Neural cell (in vitro differentiated cells): ENCODE results near the gene TPM2. TPM values are rescaled to one million over a fixed set of nuclear protein-coding genes. Genes with fewer than 3 reads are reported as not detected.

ENCODE experiments used
- H2AFZ ChIP-seq: fragments of 200-600, 300-800 bp; sonication (generic), shearing (Covaris generic); 2 replicates; pipeline ENCODE4 v1.6.0; 2014; ENCODE audit warnings: low read depth, mild to moderate bottlenecking, antibody characterized with exemption, low read length, moderate library complexity
- H3F3A ChIP-seq: fragments of 200-600 bp; shearing (Covaris generic); 2 replicates; pipeline ENCODE4 v1.6.1; 2016; ENCODE audit warnings: mild to moderate bottlenecking, moderate library complexity, mixed read lengths, antibody characterized with exemption, low read length; ENCODE audit not compliant: insufficient read depth, poor library complexity, severe bottlenecking
- H3K27ac ChIP-seq: fragments of 200-600, 300-800 bp; sonication (generic), shearing (Covaris generic); 2 replicates; pipeline ENCODE4 v1.5.1; 2014; ENCODE audit warnings: mild to moderate bottlenecking, low read length, moderate library complexity
- H3K27me3 ChIP-seq: fragments of 300-800, 200-600 bp; sonication (generic), shearing (Covaris generic); 2 replicates; pipeline ENCODE4 v1.6.0; 2014; ENCODE audit warnings: mild to moderate bottlenecking, low read depth, low read length, moderate library complexity; ENCODE audit not compliant: insufficient read depth
- H3K36me3 ChIP-seq: fragments of 300-800, 200-600 bp; sonication (generic), shearing (Covaris generic); 2 replicates; pipeline ENCODE4 v1.5.1; 2014; ENCODE audit warnings: mild to moderate bottlenecking, antibody characterized with exemption, low read length, moderate library complexity; ENCODE audit not compliant: insufficient read depth
- H3K4me2 ChIP-seq: fragments of 300-800, 200-600 bp; sonication (generic), shearing (Covaris generic); 2 replicates; pipeline ENCODE4 v1.6.0; 2014; ENCODE audit warnings: mild to moderate bottlenecking, low read length
- H3K4me3 ChIP-seq: fragments of 300-800, 200-600 bp; sonication (generic), shearing (Covaris generic); 2 replicates; pipeline ENCODE4 v1.5.1; 2014; ENCODE audit warnings: mild to moderate bottlenecking, low read length, moderate library complexity
- H3K79me2 ChIP-seq: fragments of 200-600 bp; shearing (Covaris generic); replicated peaks from 2 replicates; pipeline ENCODE4 v1.6.0; 2014; ENCODE audit warnings: mild to moderate bottlenecking, low read length, moderate library complexity; ENCODE audit not compliant: insufficient read depth
- H3K9ac ChIP-seq: fragments of 300-800, 200-600 bp; sonication (generic), shearing (Covaris generic); 2 replicates; pipeline ENCODE4 v1.6.1; 2016; ENCODE audit warnings: mild to moderate bottlenecking, low read length, mixed read lengths
- H3K9me2 ChIP-seq: fragments of 200-600 bp; shearing (Covaris generic); 2 replicates; pipeline ENCODE4 v1.6.1; 2016; ENCODE audit warnings: mild to moderate bottlenecking, low read length, mixed read lengths; ENCODE audit not compliant: insufficient read depth
- H3K9me3 ChIP-seq: fragments of 200-600, 300-800 bp; sonication (generic), shearing (Covaris generic); 2 replicates; pipeline ENCODE4 v1.6.1; 2016; ENCODE audit warnings: mild to moderate bottlenecking, mixed run types, low read length, moderate library complexity, mixed read lengths
- H4K20me1 ChIP-seq: fragments of 200-600 bp; shearing (Covaris generic); 2 replicates; pipeline ENCODE4 v1.6.1; 2016; ENCODE audit warnings: mild to moderate bottlenecking, mixed run types; ENCODE audit not compliant: insufficient read depth
- EP300 ChIP-seq: fragments of 450-650 bp; conservative IDR thresholded peaks from 2 replicates; pipeline ENCODE4 v1.6.1; 2014; ENCODE audit warnings: antibody characterized with exemption, mild to moderate bottlenecking, moderate library complexity; ENCODE audit not compliant: poor library complexity, severe bottlenecking
- EZH2 ChIP-seq: fragments of 200-600, 300-800 bp; shearing (Covaris generic), sonication (generic); IDR thresholded peaks from 2 replicates; pipeline ENCODE4 v1.6.1; 2014; ENCODE audit warnings: antibody characterized with exemption, low read length, borderline replicate concordance, mild to moderate bottlenecking; ENCODE audit not compliant: insufficient read depth, poor library complexity, severe bottlenecking
- MXI1 ChIP-seq: fragments of 450-650 bp; conservative IDR thresholded peaks from 2 replicates; pipeline ENCODE4 v1.6.1; 2014; ENCODE audit warnings: antibody characterized with exemption, mild to moderate bottlenecking; ENCODE audit not compliant: poor library complexity, severe bottlenecking
- POLR2AphosphoS5 ChIP-seq: IDR thresholded peaks from 2 replicates; pipeline ENCODE4 v1.6.1; 2012
- RAD21 ChIP-seq: fragments of 450-650 bp; conservative IDR thresholded peaks from 2 replicates; pipeline ENCODE4 v1.6.1; 2014; ENCODE audit warnings: antibody characterized with exemption, mild to moderate bottlenecking, moderate library complexity
- REST ChIP-seq: IDR thresholded peaks from 2 replicates; pipeline ENCODE4 v1.6.1; 2012; ENCODE audit warnings: borderline replicate concordance
- SMC3 ChIP-seq: fragments of 450-650 bp; conservative IDR thresholded peaks from 2 replicates; pipeline ENCODE4 v1.6.1; 2014; ENCODE audit warnings: antibody characterized with exemption, mild to moderate bottlenecking, moderate library complexity; ENCODE audit not compliant: poor library complexity
- TAF1 ChIP-seq: IDR thresholded peaks from 2 replicates; pipeline ENCODE4 v1.6.1; 2012; ENCODE audit warnings: low read depth
- polyA minus RNA-seq: library from RNA; depleted of rRNA, polyadenylated mRNA; stranded (reverse); fragments of >200 nt; gene quantifications from 2 replicates; pipeline ENCODE4 v1.2.3, GENCODE V29; 2014
- polyA plus RNA-seq: library from polyadenylated mRNA; depleted of rRNA; stranded (reverse); fragments of >200 nt; gene quantifications from 2 replicates; pipeline ENCODE4 v1.2.3, GENCODE V29; 2014
- TF ChIP-seq, protein P1 (sequence below): fragments of 450-650 bp; IDR thresholded peaks from 2 replicates; pipeline ENCODE4 v1.5.1; 2014; ENCODE audit warnings: antibody characterized with exemption, mild to moderate bottlenecking, moderate library complexity; ENCODE audit not compliant: poor library complexity, severe bottlenecking

The TPM2 gene
- not detected in 2 replicates for polyA plus RNA-seq
- polyA minus RNA-seq, result not detected in 2 replicates

DNA sequence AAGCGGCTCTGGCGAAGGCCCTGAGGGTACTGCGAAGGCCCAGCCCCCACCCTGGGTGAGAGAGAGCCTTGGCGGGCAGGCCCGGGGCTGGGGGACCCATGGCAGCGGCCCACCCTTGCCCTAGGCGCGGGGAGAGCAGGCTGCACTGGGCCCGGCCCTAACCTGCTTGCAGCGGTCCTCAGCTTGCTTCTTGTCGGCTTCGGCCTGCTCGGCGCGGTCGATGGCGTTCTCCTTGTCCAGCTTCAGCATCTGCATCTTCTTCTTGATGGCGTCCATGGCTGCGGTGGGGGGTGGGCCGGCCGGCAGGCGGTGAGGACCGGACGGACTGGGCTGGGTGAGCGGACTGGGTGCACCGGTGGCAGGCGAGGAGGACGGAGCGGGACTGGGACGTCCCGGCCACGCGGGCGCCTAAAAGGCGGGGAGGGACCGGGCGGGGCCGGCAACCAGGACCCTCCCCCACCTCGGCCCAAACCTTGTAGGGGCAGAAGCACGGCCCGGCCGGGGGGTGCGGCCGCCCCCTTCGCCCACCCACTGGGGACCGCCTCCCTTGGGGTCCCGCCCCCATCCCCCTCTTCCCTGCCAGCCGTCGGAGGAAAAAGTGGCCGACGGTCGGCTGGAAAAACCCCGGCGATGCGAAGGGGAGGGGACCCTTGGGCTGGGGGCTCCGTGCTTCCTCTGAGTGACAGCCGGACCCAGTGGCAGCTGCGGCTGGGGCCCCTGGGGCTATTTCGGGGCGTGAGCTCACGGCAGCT is at the start of gene TPM2:
TPM2 (minus strand) TSS at position 384 of the 752 bp plus-strand sequence; CDS start at position 276, 108 bp downstream.
- H3K79me2 ChIP-seq, result no peaks in the 10 kb centered on the region
- H3K27me3 ChIP-seq, result peaks cover 27% of the 10 kb centered on the region
- TF ChIP-seq, protein P1, sequence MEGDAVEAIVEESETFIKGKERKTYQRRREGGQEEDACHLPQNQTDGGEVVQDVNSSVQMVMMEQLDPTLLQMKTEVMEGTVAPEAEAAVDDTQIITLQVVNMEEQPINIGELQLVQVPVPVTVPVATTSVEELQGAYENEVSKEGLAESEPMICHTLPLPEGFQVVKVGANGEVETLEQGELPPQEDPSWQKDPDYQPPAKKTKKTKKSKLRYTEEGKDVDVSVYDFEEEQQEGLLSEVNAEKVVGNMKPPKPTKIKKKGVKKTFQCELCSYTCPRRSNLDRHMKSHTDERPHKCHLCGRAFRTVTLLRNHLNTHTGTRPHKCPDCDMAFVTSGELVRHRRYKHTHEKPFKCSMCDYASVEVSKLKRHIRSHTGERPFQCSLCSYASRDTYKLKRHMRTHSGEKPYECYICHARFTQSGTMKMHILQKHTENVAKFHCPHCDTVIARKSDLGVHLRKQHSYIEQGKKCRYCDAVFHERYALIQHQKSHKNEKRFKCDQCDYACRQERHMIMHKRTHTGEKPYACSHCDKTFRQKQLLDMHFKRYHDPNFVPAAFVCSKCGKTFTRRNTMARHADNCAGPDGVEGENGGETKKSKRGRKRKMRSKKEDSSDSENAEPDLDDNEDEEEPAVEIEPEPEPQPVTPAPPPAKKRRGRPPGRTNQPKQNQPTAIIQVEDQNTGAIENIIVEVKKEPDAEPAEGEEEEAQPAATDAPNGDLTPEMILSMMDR, result no peak
- TF ChIP-seq REST (no peak), POLR2AphosphoS5 (no peak), TAF1 (no peak), EZH2 (no peak), MXI1 (no peak)
- H3F3A ChIP-seq, result no peaks in the 10 kb centered on the region
- H4K20me1 ChIP-seq, result no peaks in the 10 kb centered on the region
- no peak within 1 kb of the TSS for H3K27ac ChIP-seq
- no peak within 1 kb of the TSS for H2AFZ ChIP-seq
- H3K4me3 ChIP-seq, result peak within 1 kb of the TSS; percentile 61
- peak within 1 kb of the TSS; percentile 19 for H3K4me2 ChIP-seq
- H3K9me3 ChIP-seq, result no peaks in the 10 kb centered on the region
- H3K36me3 ChIP-seq, result no peaks in the 10 kb centered on the region
- peak within 1 kb of the TSS; percentile 26 for H3K9ac ChIP-seq
- H3K9me2 ChIP-seq, result no peaks in the 10 kb centered on the region

DNA sequence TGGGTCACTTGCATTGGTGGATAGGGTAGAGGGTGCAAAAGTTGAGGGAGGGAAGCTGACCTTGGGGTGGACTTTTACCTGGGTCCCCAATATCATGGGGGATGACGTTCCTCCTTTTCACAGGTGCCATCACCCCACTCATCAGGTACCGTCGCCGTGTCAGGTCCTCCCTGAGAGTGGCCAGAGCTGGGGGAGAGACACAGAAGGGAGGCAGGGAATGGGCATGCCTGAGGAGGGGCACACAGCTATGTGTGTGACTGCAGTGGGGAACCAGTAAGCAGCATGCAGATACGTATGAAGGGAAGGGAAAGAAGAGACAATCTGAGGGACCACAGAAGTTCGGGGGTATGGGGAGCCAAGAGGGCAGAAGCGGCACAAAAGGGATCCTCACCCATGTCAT is 49.2 kb upstream of the TPM2 start:
- Histone ChIP-seq H3K36me3 (no peaks in the 10 kb centered on the region), H3K79me2 (no peaks in the 10 kb centered on the region), H4K20me1 (no peaks in the 10 kb centered on the region), H3K27ac (no peak overlapping the region), H3K27me3 (no peaks in the 10 kb centered on the region), H3K9ac (no peak overlapping the region), H3K4me2 (no peak overlapping the region), H2AFZ (no peak overlapping the region), H3K9me2 (no peaks in the 10 kb centered on the region), H3F3A (no peaks in the 10 kb centered on the region), H3K4me3 (no peak overlapping the region), H3K9me3 (no peaks in the 10 kb centered on the region)
- TF ChIP-seq TAF1 (no peak), SMC3 (no peak), REST (no peak), RAD21 (no peak), POLR2AphosphoS5 (no peak), EP300 (no peak), EZH2 (no peak), MXI1 (no peak)
- TF ChIP-seq, protein P1, result no peak
